ENCODE measurements around the gene SLC9C2.
"Not testable (repeated sequence)": the region's sequence is repeated elsewhere in the genome, so short reads cannot be mapped to it uniquely, and the experiment has no call there.

Gene SLC9C2

GRCh38 chr1:173529106-173529505 lies 73.8 kb downstream of the SLC9C2 start:
- no peaks in the 10 kb centered on the region for H3K9me3 ChIP-seq
- in situ Hi-C loops (cut with MboI; ENCODE audit: low sequenced_read_pairs): no loop called here
- H3K27me3 ChIP-seq (ENCODE audit: low read depth): no peaks in the 10 kb centered on the region
- no peak for DNase-seq (ENCODE audit: low spot score in 2 of 2)
- no peaks in the 10 kb centered on the region for H3K36me3 ChIP-seq (replicated peaks)
- H3K4me3 ChIP-seq: no peak overlapping the region
- peaks cover 36% of the 10 kb centered on the region for H3K4me1 ChIP-seq

- in situ Hi-C loops (cut with MboI; ENCODE audit: low sequenced_read_pairs): no loop called here
- peak in 1 of 2 experiments; percentile 38 for DNase-seq (ENCODE audit: low spot score in 2 of 2)
- no peaks in the 10 kb centered on the region for H3K36me3 ChIP-seq (replicated peaks)
- H3K4me3 ChIP-seq: no peak overlapping the region
- no peaks in the 10 kb centered on the region for H3K27me3 ChIP-seq (ENCODE audit: low read depth)
- no peaks in the 10 kb centered on the region for H3K9me3 ChIP-seq
- peaks cover 36% of the 10 kb centered on the region for H3K4me1 ChIP-seq
Measured at GRCh38 chr1:173527151-173527826, 75.6 kb downstream of the SLC9C2 start.

- H3K4me3 ChIP-seq: no peak overlapping the region
- no peak for DNase-seq (ENCODE audit: low spot score in 2 of 2)
- no peaks in the 10 kb centered on the region for H3K9me3 ChIP-seq
- no peaks in the 10 kb centered on the region for H3K36me3 ChIP-seq (replicated peaks)
- peaks cover 29% of the 10 kb centered on the region for H3K4me1 ChIP-seq
- in situ Hi-C loops (cut with MboI; ENCODE audit: low sequenced_read_pairs): no loop called here
- H3K27me3 ChIP-seq (ENCODE audit: low read depth): no peaks in the 10 kb centered on the region
Measured at GRCh38 chr1:173525926-173526325, 76.9 kb downstream of the SLC9C2 start.

- Histone ChIP-seq H3K9me3 (no peaks in the 10 kb centered on the region), H3K4me3 (no peak overlapping the region), H3K36me3 (replicated peaks) (no peaks in the 10 kb centered on the region), H3K4me1 (peaks cover 35% of the 10 kb centered on the region), H3K27me3 (ENCODE audit: low read depth) (no peaks in the 10 kb centered on the region)
- DNase-seq (ENCODE audit: low spot score in 2 of 2): no peak
- in situ Hi-C loops (cut with MboI; ENCODE audit: low sequenced_read_pairs): no loop called here
Measured at GRCh38 chr1:173523329-173523728, 79.5 kb downstream of the SLC9C2 start.

- DNase-seq (ENCODE audit: low spot score in 2 of 2): no peak
- in situ Hi-C loops (cut with MboI; ENCODE audit: low sequenced_read_pairs): no loop called here
- Histone ChIP-seq H3K9me3 (no peaks in the 10 kb centered on the region), H3K27me3 (ENCODE audit: low read depth) (no peaks in the 10 kb centered on the region), H3K4me3 (no peak overlapping the region), H3K4me1 (peaks cover 28% of the 10 kb centered on the region), H3K36me3 (replicated peaks) (no peaks in the 10 kb centered on the region)
Measured at GRCh38 chr1:173520799-173521198, 82.1 kb downstream of the SLC9C2 start.

DNA sequence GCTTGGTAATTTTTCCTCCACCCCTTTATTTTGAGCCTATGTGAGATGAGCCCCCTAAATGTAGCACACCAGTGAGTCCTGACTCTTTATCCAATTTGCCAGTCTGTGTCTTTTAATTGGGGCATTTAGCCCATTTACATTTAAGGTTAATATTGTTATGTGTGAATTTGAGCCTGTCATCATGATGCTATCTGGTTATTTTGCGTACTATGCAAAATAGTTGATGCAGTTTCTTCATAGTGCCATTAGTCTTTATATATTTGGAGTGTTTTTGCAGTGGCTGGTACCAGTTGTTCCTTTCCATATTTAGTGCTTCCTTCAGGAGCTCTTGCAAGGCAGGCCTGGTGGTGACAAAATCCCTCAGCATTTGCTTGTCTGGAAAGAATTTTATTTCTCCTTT lies 88.4 kb downstream of the SLC9C2 start:
- peaks cover 17% of the 10 kb centered on the region for H3K4me1 ChIP-seq
- H3K36me3 ChIP-seq (replicated peaks); H3K9me3 ChIP-seq; H3K4me3 ChIP-seq; DNase-seq (ENCODE audit: low spot score in 2 of 2); in situ Hi-C loops (cut with MboI; ENCODE audit: low sequenced_read_pairs); H3K27me3 ChIP-seq (ENCODE audit: low read depth): not testable (repeated sequence)

DNA sequence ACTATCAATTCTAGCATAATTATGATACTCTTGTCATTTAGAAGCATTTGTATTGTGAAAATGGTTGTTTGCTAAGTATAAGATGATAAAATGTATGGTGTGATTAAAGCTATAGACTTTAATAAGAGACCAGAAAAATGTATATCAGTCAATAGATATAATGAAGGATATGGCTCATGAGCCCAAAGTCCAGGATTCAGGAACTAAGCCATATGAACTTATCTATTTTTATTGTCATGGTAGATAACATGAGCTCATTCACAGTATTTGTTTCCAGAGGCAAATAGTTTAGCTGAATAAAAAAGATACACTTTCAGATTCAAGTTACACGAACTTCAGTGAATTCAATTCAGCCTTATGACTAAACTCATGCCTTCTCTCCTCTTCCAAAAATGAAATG lies 93.1 kb downstream of the SLC9C2 start:
- no peak overlapping the region for H3K4me3 ChIP-seq
- no peak for DNase-seq (ENCODE audit: low spot score in 2 of 2)
- H3K4me1 ChIP-seq: peaks cover 29% of the 10 kb centered on the region
- no peaks in the 10 kb centered on the region for H3K9me3 ChIP-seq
- H3K36me3 ChIP-seq (replicated peaks): no peaks in the 10 kb centered on the region
- H3K27me3 ChIP-seq (ENCODE audit: low read depth): no peaks in the 10 kb centered on the region
- in situ Hi-C loops (cut with MboI; ENCODE audit: low sequenced_read_pairs): no loop called here

- Histone ChIP-seq H3K9me3 (no peaks in the 10 kb centered on the region), H3K4me1 (peaks cover 29% of the 10 kb centered on the region), H3K4me3 (no peak overlapping the region), H3K36me3 (replicated peaks) (no peaks in the 10 kb centered on the region), H3K27me3 (ENCODE audit: low read depth) (no peaks in the 10 kb centered on the region)
- DNase-seq (ENCODE audit: low spot score in 2 of 2): no peak
- in situ Hi-C loops (cut with MboI; ENCODE audit: low sequenced_read_pairs): no loop called here
Measured at GRCh38 chr1:173508541-173508940, 94.3 kb downstream of the SLC9C2 start.

DNA sequence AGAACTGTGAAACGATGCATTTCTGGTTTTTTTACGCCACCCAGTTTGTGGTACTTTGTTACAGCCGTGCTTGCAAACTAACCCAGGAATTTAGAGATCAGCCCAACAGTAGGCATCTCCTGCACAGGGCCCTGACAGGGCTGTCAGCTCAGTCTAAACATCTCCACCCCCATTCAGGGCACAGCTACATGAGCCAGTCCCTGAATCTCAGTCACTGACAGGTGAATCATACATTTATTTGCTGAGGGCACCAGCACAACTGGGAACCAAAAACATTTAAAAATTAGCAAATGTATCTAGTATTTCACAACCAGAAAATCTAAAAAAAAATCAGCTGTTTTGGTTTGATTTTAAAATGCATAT lies 95.0 kb downstream of the SLC9C2 start:
- H3K36me3 ChIP-seq (replicated peaks): no peaks in the 10 kb centered on the region
- in situ Hi-C loops (cut with MboI; ENCODE audit: low sequenced_read_pairs): no loop called here
- no peak overlapping the region for H3K4me3 ChIP-seq
- H3K4me1 ChIP-seq: peaks cover 30% of the 10 kb centered on the region
- peak in 1 of 2 experiments; percentile 52 for DNase-seq (ENCODE audit: low spot score in 2 of 2)
- no peaks in the 10 kb centered on the region for H3K27me3 ChIP-seq (ENCODE audit: low read depth)
- no peaks in the 10 kb centered on the region for H3K9me3 ChIP-seq

- Histone ChIP-seq H3K9me3 (no peaks in the 10 kb centered on the region), H3K36me3 (replicated peaks) (no peaks in the 10 kb centered on the region), H3K4me1 (peaks cover 30% of the 10 kb centered on the region), H3K27me3 (ENCODE audit: low read depth) (no peaks in the 10 kb centered on the region), H3K4me3 (no peak overlapping the region)
- DNase-seq (ENCODE audit: low spot score in 2 of 2): peak; percentile 78 to 99
- in situ Hi-C loops (cut with MboI; ENCODE audit: low sequenced_read_pairs): no loop called here
Measured at GRCh38 chr1:173507205-173507846, 95.5 kb downstream of the SLC9C2 start.

- H3K27me3 ChIP-seq (ENCODE audit: low read depth): no peaks in the 10 kb centered on the region
- peaks cover 30% of the 10 kb centered on the region for H3K4me1 ChIP-seq
- H3K36me3 ChIP-seq (replicated peaks): no peaks in the 10 kb centered on the region
- in situ Hi-C loops (cut with MboI; ENCODE audit: low sequenced_read_pairs): no loop called here
- peak in 1 of 2 experiments; percentile 57 for DNase-seq (ENCODE audit: low spot score in 2 of 2)
- no peaks in the 10 kb centered on the region for H3K9me3 ChIP-seq
- H3K4me3 ChIP-seq: no peak overlapping the region
Measured at GRCh38 chr1:173506437-173506836, 96.4 kb downstream of the SLC9C2 start.

- Histone ChIP-seq H3K4me1 (peaks cover 30% of the 10 kb centered on the region), H3K27me3 (ENCODE audit: low read depth) (no peaks in the 10 kb centered on the region), H3K4me3 (no peak overlapping the region), H3K9me3 (no peaks in the 10 kb centered on the region), H3K36me3 (replicated peaks) (no peaks in the 10 kb centered on the region)
- no peak for DNase-seq (ENCODE audit: low spot score in 2 of 2)
- in situ Hi-C loops (cut with MboI; ENCODE audit: low sequenced_read_pairs): no loop called here
Measured at GRCh38 chr1:173505391-173505790, 97.5 kb downstream of the SLC9C2 start.

GRCh38 chr1:173504268-173504667 lies 98.6 kb downstream of the SLC9C2 start:
- H3K4me1 ChIP-seq: peaks cover 30% of the 10 kb centered on the region
- in situ Hi-C loops (cut with MboI; ENCODE audit: low sequenced_read_pairs): no loop called here
- no peaks in the 10 kb centered on the region for H3K9me3 ChIP-seq
- no peak for DNase-seq (ENCODE audit: low spot score in 2 of 2)
- H3K4me3 ChIP-seq: no peak overlapping the region
- H3K27me3 ChIP-seq (ENCODE audit: low read depth): no peaks in the 10 kb centered on the region
- no peaks in the 10 kb centered on the region for H3K36me3 ChIP-seq (replicated peaks)

- H3K4me3 ChIP-seq: no peak overlapping the region
- peak in 1 of 2 experiments; percentile 52 for DNase-seq (ENCODE audit: low spot score in 2 of 2)
- in situ Hi-C loops (cut with MboI; ENCODE audit: low sequenced_read_pairs): no loop called here
- H3K9me3 ChIP-seq: no peaks in the 10 kb centered on the region
- no peaks in the 10 kb centered on the region for H3K36me3 ChIP-seq (replicated peaks)
- H3K27me3 ChIP-seq (ENCODE audit: low read depth): no peaks in the 10 kb centered on the region
- peaks cover 30% of the 10 kb centered on the region for H3K4me1 ChIP-seq
Measured at GRCh38 chr1:173503391-173503790, 99.5 kb downstream of the SLC9C2 start.
